Brain microvascular endothelial cell (primary cell): ENCODE results near the gene AIF1L.

ENCODE experiments used
- DNase-seq: peaks from one replicate; pipeline ENCODE4 v3.0.0-alpha.2; 2020
- H3K27ac ChIP-seq: fragments of 250-450 bp; sonication (Bioruptor Pico); 2 replicates; pipeline ENCODE4 v1.5.1; 2020; ENCODE audit warnings: mild to moderate bottlenecking, moderate library complexity
- H3K27me3 ChIP-seq: fragments of 250-450 bp; sonication (Bioruptor Pico); replicated peaks from 2 replicates; pipeline ENCODE4 v1.5.1; 2020; ENCODE audit warnings: mild to moderate bottlenecking
- H3K36me3 ChIP-seq: fragments of 250-450 bp; sonication (Bioruptor Pico); replicated peaks from 2 replicates; pipeline ENCODE4 v1.5.1; 2020; ENCODE audit warnings: mild to moderate bottlenecking
- H3K4me3 ChIP-seq: 2 replicates; pipeline ENCODE4 v1.5.1; 2011; ENCODE audit warnings: low read depth, mild to moderate bottlenecking, control low read depth, low read length, moderate library complexity
- in situ Hi-C: cut with HindIII; loops from 2 replicates; pipeline ENCODE4 v1.10.0; 2017; ENCODE audit warnings: low sequenced_read_pairs, low pct_ligation_motif_present
- TF ChIP-seq, protein P1 (sequence below): IDR thresholded peaks from 2 replicates; pipeline ENCODE4 v1.5.1; 2011; ENCODE audit warnings: low read depth, mild to moderate bottlenecking, moderate library complexity, low read length, control low read depth, inconsistent platforms; ENCODE audit errors: missing control alignments

The AIF1L gene

DNA sequence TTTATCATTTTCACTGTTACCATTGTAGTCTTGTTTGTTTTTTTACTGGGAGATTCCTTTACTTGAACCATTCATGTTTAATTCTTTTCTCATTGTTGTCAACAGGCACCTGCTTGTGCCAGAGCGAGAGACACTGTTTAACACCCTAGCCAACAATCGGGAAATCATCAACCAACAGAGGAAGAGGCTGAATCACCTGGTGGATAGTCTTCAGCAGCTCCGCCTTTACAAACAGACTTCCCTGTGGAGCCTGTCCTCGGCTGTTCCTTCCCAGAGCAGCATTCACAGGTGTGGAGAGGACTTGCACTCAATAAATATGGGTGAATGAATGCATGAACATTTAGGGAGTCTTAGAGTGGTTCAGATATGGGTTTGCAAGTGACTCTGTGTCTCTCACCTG lies 66.6 kb downstream of the AIF1L start:
- TF ChIP-seq, protein P1, sequence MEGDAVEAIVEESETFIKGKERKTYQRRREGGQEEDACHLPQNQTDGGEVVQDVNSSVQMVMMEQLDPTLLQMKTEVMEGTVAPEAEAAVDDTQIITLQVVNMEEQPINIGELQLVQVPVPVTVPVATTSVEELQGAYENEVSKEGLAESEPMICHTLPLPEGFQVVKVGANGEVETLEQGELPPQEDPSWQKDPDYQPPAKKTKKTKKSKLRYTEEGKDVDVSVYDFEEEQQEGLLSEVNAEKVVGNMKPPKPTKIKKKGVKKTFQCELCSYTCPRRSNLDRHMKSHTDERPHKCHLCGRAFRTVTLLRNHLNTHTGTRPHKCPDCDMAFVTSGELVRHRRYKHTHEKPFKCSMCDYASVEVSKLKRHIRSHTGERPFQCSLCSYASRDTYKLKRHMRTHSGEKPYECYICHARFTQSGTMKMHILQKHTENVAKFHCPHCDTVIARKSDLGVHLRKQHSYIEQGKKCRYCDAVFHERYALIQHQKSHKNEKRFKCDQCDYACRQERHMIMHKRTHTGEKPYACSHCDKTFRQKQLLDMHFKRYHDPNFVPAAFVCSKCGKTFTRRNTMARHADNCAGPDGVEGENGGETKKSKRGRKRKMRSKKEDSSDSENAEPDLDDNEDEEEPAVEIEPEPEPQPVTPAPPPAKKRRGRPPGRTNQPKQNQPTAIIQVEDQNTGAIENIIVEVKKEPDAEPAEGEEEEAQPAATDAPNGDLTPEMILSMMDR = no peak
- peaks cover 56% of the 10 kb centered on the region for H3K36me3 ChIP-seq
- in situ Hi-C loops = no loop called here

DNA sequence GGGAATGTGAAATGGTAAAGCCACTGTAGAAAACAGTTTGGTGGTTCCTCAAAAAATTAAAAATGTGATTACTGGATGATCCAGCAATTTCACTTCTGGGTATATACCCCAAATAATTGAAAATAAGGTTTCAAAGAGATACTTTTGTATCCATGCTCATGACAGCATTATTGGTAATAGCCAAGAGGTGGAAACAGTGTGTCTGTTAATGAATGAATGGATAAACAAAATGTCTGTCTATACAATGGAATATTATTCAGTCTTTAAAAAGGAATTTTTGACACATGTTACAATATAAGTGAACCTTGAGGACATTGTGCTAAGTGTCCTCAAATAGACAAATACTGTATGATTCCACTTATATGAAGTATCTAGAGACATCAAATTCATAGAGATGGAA lies 69.2 kb downstream of the AIF1L start:
- DNase-seq = no peak
- Histone ChIP-seq H3K36me3 (peaks cover 39% of the 10 kb centered on the region), H3K27me3 (no peaks in the 10 kb centered on the region), H3K4me3 (no peak overlapping the region), H3K27ac (no peak overlapping the region)
- TF ChIP-seq, protein P1 = no peak
- in situ Hi-C loops = no loop called here

More for the DNA sequence above, 66.6 kb downstream of the AIF1L start:
- H3K27me3 ChIP-seq = no peaks in the 10 kb centered on the region
- H3K27ac ChIP-seq = peak overlapping the region; percentile 34
- DNase-seq = no peak
- no peak overlapping the region for H3K4me3 ChIP-seq

GRCh38 chr9:131167146-131167692 lies 70.9 kb downstream of the AIF1L start:
- TF ChIP-seq, protein P1 = no peak
- no peak for DNase-seq
- Histone ChIP-seq H3K27ac (no peak overlapping the region), H3K36me3 (peaks cover 28% of the 10 kb centered on the region), H3K4me3 (no peak overlapping the region), H3K27me3 (no peaks in the 10 kb centered on the region)
- in situ Hi-C loops = no loop called here

GRCh38 chr9:131167936-131168335 lies 71.6 kb downstream of the AIF1L start:
- Histone ChIP-seq H3K27ac (no peak overlapping the region), H3K36me3 (peaks cover 26% of the 10 kb centered on the region), H3K4me3 (no peak overlapping the region), H3K27me3 (no peaks in the 10 kb centered on the region)
- in situ Hi-C loops = no loop called here
- TF ChIP-seq, protein P1 = no peak
- no peak for DNase-seq

DNA sequence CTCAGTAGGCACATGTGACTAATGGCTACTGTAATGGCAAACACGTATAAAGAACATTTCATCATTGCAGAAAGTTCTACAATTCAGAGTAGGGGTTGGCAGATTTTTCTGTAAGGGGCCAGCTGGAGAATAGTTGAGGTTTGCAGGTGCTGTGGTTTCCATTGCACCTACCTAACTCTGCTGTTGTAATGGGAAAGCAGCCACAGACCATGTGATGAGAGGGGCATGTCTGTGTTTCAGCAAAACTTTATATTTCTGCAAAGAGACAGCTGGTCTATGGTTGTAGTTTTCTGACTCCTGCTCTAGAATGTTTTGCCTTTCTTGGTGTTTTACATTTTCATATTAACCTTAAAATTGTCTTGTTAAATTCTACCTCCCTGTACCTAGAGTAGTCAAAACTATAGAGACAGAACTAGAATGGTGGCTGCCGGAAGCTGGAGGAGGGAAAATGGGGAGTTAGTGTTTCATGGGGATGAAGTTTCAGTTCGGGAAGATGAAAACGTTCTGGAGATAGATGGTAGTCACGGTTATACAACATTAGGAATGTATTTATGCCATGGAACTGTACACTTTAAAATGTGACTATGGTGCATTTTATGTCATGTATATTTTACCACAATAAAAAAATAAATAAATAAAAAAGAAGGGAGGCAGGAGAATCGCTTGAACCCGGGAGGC lies 73.4 kb downstream of the AIF1L start:
- Histone ChIP-seq H3K27me3 (no peaks in the 10 kb centered on the region), H3K27ac (no peak overlapping the region), H3K36me3 (peaks cover 13% of the 10 kb centered on the region), H3K4me3 (no peak overlapping the region)
- TF ChIP-seq, protein P1 = no peak
- no peak for DNase-seq
- in situ Hi-C loops = no loop called here
